Measurements from ENCODE around the gene RAB5IF. TPM values are rescaled to one million over a fixed set of nuclear protein-coding genes. Genes with fewer than 3 reads are reported as not detected.

Gene RAB5IF
- total and polyA plus RNA-seq, 2 of the 4 experiments (the other 2 are of a cell fraction), result 74.0 to 93.1 TPM

DNA sequence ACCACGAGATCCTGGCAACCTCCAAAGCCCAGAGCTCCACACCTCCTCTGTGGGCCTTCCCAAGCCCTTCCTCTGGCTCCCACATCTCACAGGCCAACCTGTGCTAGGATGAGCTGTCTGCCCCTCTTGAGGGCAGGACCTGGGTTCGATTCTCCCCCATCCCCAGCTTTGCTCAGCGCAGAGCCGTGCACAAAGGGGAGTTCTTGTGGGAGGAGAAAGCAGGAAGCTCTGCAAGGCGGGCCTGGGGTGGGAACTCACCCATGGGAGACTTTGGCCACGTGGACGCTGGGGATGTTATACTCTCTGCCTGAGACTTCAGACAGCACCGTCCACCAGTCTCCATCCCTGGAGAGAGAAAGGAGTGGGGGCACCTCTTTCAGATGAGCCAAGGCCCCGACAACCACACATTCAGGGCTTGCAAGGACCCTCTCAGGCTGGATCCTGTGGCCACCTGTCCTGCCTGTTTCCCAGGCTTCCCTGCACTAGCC, 27.8 kb downstream of the RAB5IF start:
- no peak overlapping the region for H4K8ac ChIP-seq (ENCODE audit: low read depth in 2 of 2, low read length in 2 of 2)
- ChIA-PET CTCF (interaction anchor here (1.0 kb wide), 1 partner anchor 27 kb away, joined by 3 read pairs; the partner anchor contains the start of gene RAB5IF), POLR2A (ENCODE audit: unreplicated experiment) (no interaction called here)
- H2BK120ac ChIP-seq (ENCODE audit: low read depth, low read length), result no peak overlapping the region
- DNase-seq (no peak), ATAC-seq (ENCODE audit: low read depth) (no peak)
- no peak overlapping the region for H3K4me2 ChIP-seq (ENCODE audit: low read depth, low read length)
- no peak overlapping the region for H3K18ac ChIP-seq (ENCODE audit: low read depth, low read length)
- no peak overlapping the region for H3K4me3 ChIP-seq (ENCODE audit: insufficient read depth, low read depth, low read length)
- no peak overlapping the region for H4K91ac ChIP-seq (ENCODE audit: insufficient read depth, low read depth, low read length)
- no peaks in the 10 kb centered on the region for H3K79me1 ChIP-seq (ENCODE audit: low read depth in 1 of 2, low read length in 2 of 2)
- no peaks in the 10 kb centered on the region for H3K4me1 ChIP-seq (ENCODE audit: control insufficient read depth, insufficient read depth, low read length)
- H3K9me3 ChIP-seq (ENCODE audit: control insufficient read depth, insufficient read depth, low read length), result no peaks in the 10 kb centered on the region
- H3K56ac ChIP-seq (ENCODE audit: extremely low read depth, insufficient read depth, low read length), result no peak overlapping the region
- in situ Hi-C loops (cut with MboI; ENCODE audit: low sequenced_read_pairs) (no loop called here), intact Hi-C loops (cut with micrococcal nuclease) (no loop called here), dilution Hi-C loops (cut with HindIII; ENCODE audit: low sequenced_read_pairs, unreplicated experiment) (no loop called here)
- no peaks in the 10 kb centered on the region for H3K9me1 ChIP-seq (ENCODE audit: insufficient read depth, low read length)
- no peak overlapping the region for H3K9ac ChIP-seq (ENCODE audit: low read depth, low read length)
- no peak overlapping the region for H3K27ac ChIP-seq (ENCODE audit: insufficient read depth, low read length)
- H2AK5ac ChIP-seq (ENCODE audit: low read depth, low read length), result no peak overlapping the region
- H4K5ac ChIP-seq (ENCODE audit: low read depth, low read length), result no peak overlapping the region
- no peak overlapping the region for H2AK9ac ChIP-seq (replicated peaks; ENCODE audit: low read depth, low read length, poor library complexity)
- H3K14ac ChIP-seq (replicated peaks; ENCODE audit: low read depth, low read length), result no peak overlapping the region
- BruUV-seq (replicated peaks), result no TSS peak
- no CpG with 5 or more reads among the region's 9 CpGs for WGBS, 2 experiments (ENCODE audit: extremely low coverage in 2 of 2, insufficient read length in 1 of 2)
- peak overlapping the region; percentile 43 for H2AFZ ChIP-seq (replicated peaks; ENCODE audit: low read length, poor library complexity)
- H3K23ac ChIP-seq (ENCODE audit: low read depth, low read length), result no peak overlapping the region
- H2BK15ac ChIP-seq (ENCODE audit: low read depth, low read length), result no peak overlapping the region
- H3K36me3 ChIP-seq (ENCODE audit: control insufficient read depth, insufficient read depth, low read length), result no peaks in the 10 kb centered on the region
- no peaks in the 10 kb centered on the region for H4K20me1 ChIP-seq (ENCODE audit: insufficient read depth, low read length)
- H2BK20ac ChIP-seq (ENCODE audit: low read depth, low read length), result no peak overlapping the region
- H3K27me3 ChIP-seq (ENCODE audit: control insufficient read depth, insufficient read depth, low read length), result no peaks in the 10 kb centered on the region
- TF ChIP-seq MAFK (IDR thresholded peaks at IDR 0.05; ENCODE audit: low read depth, low read length), result no peak
- no peak for TF ChIP-seq FOS (IDR thresholded peaks at IDR 0.05; ENCODE audit: low read depth, low read length)
- TF ChIP-seq POLR2A (IDR thresholded peaks at IDR 0.05; ENCODE audit: low read depth, low read length), result no peak
- no peak for TF ChIP-seq RFX5 (IDR thresholded peaks at IDR 0.05; ENCODE audit: low read depth, low read length)
- no peak for TF ChIP-seq RAD21 (IDR thresholded peaks at IDR 0.05; ENCODE audit: low read length)
- no peak for TF ChIP-seq RCOR1 (IDR thresholded peaks at IDR 0.05; ENCODE audit: insufficient replicate concordance, low read length)
- H3K4ac ChIP-seq (ENCODE audit: low read depth, low read length), result no peak overlapping the region
- no peak overlapping the region for H2BK5ac ChIP-seq (ENCODE audit: low read depth, low read length, poor library complexity, severe bottlenecking)
